Glomerular visceral epithelial cell (primary cell): ENCODE measurements around the gene SPDYE2B.
"Not testable (repeated sequence)": the region's sequence is repeated elsewhere in the genome, so short reads cannot be mapped to it uniquely, and the experiment has no call there.

Experiments used
- DNase-seq: peaks from one replicate; pipeline ENCODE4 v3.0.0-alpha.2; 2016; ENCODE audit errors: extremely low spot score

SPDYE2B gene

GRCh38 chr7:102642691-102643090, 7.4 kb upstream of the SPDYE2B start, which contains the start of gene UPK3BL1:
Gene UPK3BL1, minus strand, starts transcription at chr7:102642791. Its CDS starts 50 bp downstream, at chr7:102642741.
- not testable (repeated sequence) for DNase-seq

GRCh38 chr7:102643404-102643803, 6.7 kb upstream of the SPDYE2B start:
- not testable (repeated sequence) for DNase-seq

GRCh38 chr7:102647813-102648212, 2.3 kb upstream of the SPDYE2B start:
- DNase-seq, result not testable (repeated sequence)

- not testable (repeated sequence) for DNase-seq
Measured at GRCh38 chr7:102664765-102665164, 14.6 kb downstream of the SPDYE2B start.

- not testable (repeated sequence) for DNase-seq
Measured at GRCh38 chr7:102666850-102667249, 16.7 kb downstream of the SPDYE2B start.

GRCh38 chr7:102667523-102667922, 17.4 kb downstream of the SPDYE2B start:
- DNase-seq, result not testable (repeated sequence)

- DNase-seq, result not testable (repeated sequence)
Measured at GRCh38 chr7:102671166-102671955, 21.2 kb downstream of the SPDYE2B start, which contains the start of gene POLR2J2. Gene POLR2J2, minus strand, starts transcription at chr7:102671663. Its CDS starts 62 bp downstream, at chr7:102671601.

GRCh38 chr7:102671956-102672307, 21.8 kb downstream of the SPDYE2B start:
- not testable (repeated sequence) for DNase-seq

GRCh38 chr7:102673447-102674067, 23.4 kb downstream of the SPDYE2B start:
- DNase-seq, result not testable (repeated sequence)

GRCh38 chr7:102675545-102675944, 25.4 kb downstream of the SPDYE2B start:
- DNase-seq, result not testable (repeated sequence)

GRCh38 chr7:102680780-102681179, 30.7 kb downstream of the SPDYE2B start:
- DNase-seq, result not testable (repeated sequence)

GRCh38 chr7:102682560-102682959, 32.4 kb downstream of the SPDYE2B start:
- DNase-seq, result not testable (repeated sequence)

GRCh38 chr7:102688299-102689036, 38.3 kb downstream of the SPDYE2B start:
- DNase-seq, result not testable (repeated sequence)

- not testable (repeated sequence) for DNase-seq
Measured at GRCh38 chr7:102689436-102690282, 39.5 kb downstream of the SPDYE2B start.

- not testable (repeated sequence) for DNase-seq
Measured at GRCh38 chr7:102690602-102691001, 40.5 kb downstream of the SPDYE2B start.

- DNase-seq, result not testable (repeated sequence)
Measured at GRCh38 chr7:102694008-102694407, 43.9 kb downstream of the SPDYE2B start.

GRCh38 chr7:102695033-102695552, 45.0 kb downstream of the SPDYE2B start:
- DNase-seq, result not testable (repeated sequence)

GRCh38 chr7:102696009-102696408, 45.9 kb downstream of the SPDYE2B start:
- DNase-seq, result not testable (repeated sequence)

GRCh38 chr7:102697642-102698512, 47.8 kb downstream of the SPDYE2B start:
- DNase-seq, result not testable (repeated sequence)
